A549 (cell line): ENCODE results near the gene PLEKHH3.

Source experiments
- CBX2 ChIP-seq: fragments of 200-600 bp; sonication (generic); IDR thresholded peaks from 2 replicates; pipeline ENCODE4 v1.6.1; 2016; ENCODE audit warnings: low read depth, mild to moderate bottlenecking, borderline replicate concordance
- CTCF ChIP-seq: fragments of >200 bp; sonication (Bioruptor Twin); formaldehyde crosslinking; IDR thresholded peaks from 3 replicates; pipeline ENCODE4 v1.5.1; 2016
- HDAC2 ChIP-seq: fragments of 200-600 bp; sonication (generic); IDR thresholded peaks from 2 replicates; pipeline ENCODE4 v1.6.1; 2016
- PHF8 ChIP-seq: fragments of 200-600 bp; sonication (generic); IDR thresholded peaks from 2 replicates; pipeline ENCODE4 v1.6.1; 2016; ENCODE audit warnings: low read depth, mild to moderate bottlenecking, antibody characterized with exemption, moderate library complexity, borderline replicate concordance
- POLR2A ChIP-seq: IDR thresholded peaks from 2 replicates; pipeline ENCODE4 v1.6.1; 2012; ENCODE audit warnings: mild to moderate bottlenecking, low read length
- SMC3 ChIP-seq: fragments of >200 bp; sonication (Bioruptor Twin); formaldehyde crosslinking; IDR thresholded peaks from 3 replicates; pipeline ENCODE4 v1.6.1; 2018; ENCODE audit warnings: inconsistent platforms
- USF2 ChIP-seq: fragments of 450-650 bp; IDR thresholded peaks from 2 replicates; pipeline ENCODE4 v1.6.1; 2014; ENCODE audit warnings: antibody characterized with exemption

- TF ChIP-seq CBX2 (no peak), USF2 (peak; percentile 92), CTCF (no peak), SMC3 (no peak), POLR2A (no peak), HDAC2 (no peak), PHF8 (no peak)
These were observed 441 bp upstream of the PLEKHH3 start for GRCh38 chr17:42677012-42677857.
